ENCODE results near the gene TMEM53.

Gene TMEM53

GRCh38 chr1:44624268-44624901, 49.9 kb downstream of the TMEM53 start:
- no peak for DNase-seq

GRCh38 chr1:44621841-44622286, 52.4 kb downstream of the TMEM53 start:
- DNase-seq: no peak

- no peak for DNase-seq
Measured at GRCh38 chr1:44620072-44620471, 54.2 kb downstream of the TMEM53 start.

GRCh38 chr1:44619261-44619900, 54.9 kb downstream of the TMEM53 start:
- DNase-seq: no peak

GRCh38 chr1:44617703-44618029, 56.6 kb downstream of the TMEM53 start:
- DNase-seq: no peak

- no peak for DNase-seq
Measured at GRCh38 chr1:44616991-44617702, 57.1 kb downstream of the TMEM53 start.

GRCh38 chr1:44616284-44616990, 57.8 kb downstream of the TMEM53 start:
- no peak for DNase-seq

GRCh38 chr1:44613941-44614340, 60.3 kb downstream of the TMEM53 start:
- DNase-seq: no peak

- DNase-seq: no peak
Measured at GRCh38 chr1:44611866-44612265, 62.4 kb downstream of the TMEM53 start.

- DNase-seq: no peak
Measured at GRCh38 chr1:44611419-44611818, 62.9 kb downstream of the TMEM53 start.

- no peak for DNase-seq
Measured at GRCh38 chr1:44610527-44611148, 63.6 kb downstream of the TMEM53 start.

GRCh38 chr1:44609768-44610526, 64.3 kb downstream of the TMEM53 start:
- no peak for DNase-seq

- DNase-seq: peak in 1 of 2 donors; percentile 29
Measured at GRCh38 chr1:44609412-44609767, 64.9 kb downstream of the TMEM53 start.

- DNase-seq: no peak
Measured at GRCh38 chr1:44608141-44608540, 66.1 kb downstream of the TMEM53 start.

- no peak for DNase-seq
Measured at GRCh38 chr1:44606701-44607281, 67.5 kb downstream of the TMEM53 start.

GRCh38 chr1:44605914-44606615, 68.2 kb downstream of the TMEM53 start:
- no peak for DNase-seq

GRCh38 chr1:44604157-44604955, 69.9 kb downstream of the TMEM53 start:
- DNase-seq: no peak

GRCh38 chr1:44603718-44604117, 70.6 kb downstream of the TMEM53 start:
- no peak for DNase-seq
